IMR-90 (cell line): Measurements from ENCODE around the gene ITGB4. TPM values are rescaled to one million over a fixed set of nuclear protein-coding genes. Genes with fewer than 3 reads are reported as not detected.

Source experiments
- ATAC-seq: fragments of 200-7000 bp; cut with Tn5 transposase; 2 replicates; pipeline ENCODE4 v1.9.1; 2020; ENCODE audit warnings: low read depth, mild to moderate bottlenecking, moderate library complexity
- BruUV-seq: library from RNA; stranded (reverse); fragments of 400-500 nt; replicated peaks from 2 replicates; lab custom pipeline; 2021; lab: Mats Ljungman, UMichigan
- CTCF ChIA-PET: fragments of 300-600 bp; formaldehyde crosslinking; extraction: SDS; loops from one replicate; lab custom pipeline; 2021; ENCODE audit warnings: antibody characterized with exemption; lab: Yijun Ruan, JAX
- POLR2A ChIA-PET: fragments of 300-600 bp; sonication (Branson Sonifier 250); formaldehyde crosslinking; loops from one replicate; lab custom pipeline; 2022; ENCODE audit warnings: antibody characterized with exemption; ENCODE audit not compliant: unreplicated experiment; lab: Charles Lee
- DNase-seq: peaks from one replicate; pipeline ENCODE4 v3.0.0; 2013
- H2AFZ ChIP-seq: replicated peaks from 2 replicates; pipeline ENCODE3; 2013; ENCODE audit warnings: low read length, mild to moderate bottlenecking; ENCODE audit not compliant: poor library complexity
- H2AK5ac ChIP-seq: 2 replicates; pipeline ENCODE4 v1.6.1; 2013; ENCODE audit warnings: low read depth, low read length, inconsistent platforms
- H2AK9ac ChIP-seq: replicated peaks from 2 replicates; pipeline ENCODE3; 2013; ENCODE audit warnings: mild to moderate bottlenecking, low read depth, low read length, moderate library complexity; ENCODE audit not compliant: poor library complexity
- H2BK120ac ChIP-seq: 2 replicates; pipeline ENCODE4 v1.6.1; 2013; ENCODE audit warnings: low read depth, low read length, inconsistent platforms
- H2BK15ac ChIP-seq: 3 replicates; pipeline ENCODE4 v1.6.1; 2013; ENCODE audit warnings: low read depth, low read length, inconsistent platforms
- H2BK20ac ChIP-seq: 2 replicates; pipeline ENCODE4 v1.6.1; 2013; ENCODE audit warnings: low read depth, mild to moderate bottlenecking, inconsistent platforms, low read length, moderate library complexity
- H2BK5ac ChIP-seq: 2 replicates; pipeline ENCODE4 v1.6.1; 2013; ENCODE audit warnings: mild to moderate bottlenecking, low read depth, low read length, inconsistent platforms; ENCODE audit not compliant: poor library complexity, severe bottlenecking
- H3K14ac ChIP-seq: replicated peaks from 2 replicates; pipeline ENCODE4 v1.6.1; 2013; ENCODE audit warnings: low read depth, low read length, inconsistent platforms
- H3K18ac ChIP-seq: 2 replicates; pipeline ENCODE4 v1.6.1; 2013; ENCODE audit warnings: low read depth, low read length, control low read depth
- H3K23ac ChIP-seq: 2 replicates; pipeline ENCODE4 v1.6.1; 2013; ENCODE audit warnings: low read depth, low read length, inconsistent platforms
- H3K27ac ChIP-seq: 2 replicates; pipeline ENCODE4 v1.5.1; 2013; ENCODE audit warnings: mild to moderate bottlenecking, control low read depth, low read length; ENCODE audit not compliant: insufficient read depth
- H3K27me3 ChIP-seq: 2 replicates; pipeline ENCODE4 v1.6.1; 2013; ENCODE audit warnings: low read length; ENCODE audit not compliant: control insufficient read depth, insufficient read depth
- H3K36me3 ChIP-seq: 2 replicates; pipeline ENCODE4 v1.6.1; 2013; ENCODE audit warnings: low read length, mixed read lengths; ENCODE audit not compliant: control insufficient read depth, insufficient read depth
- H3K4ac ChIP-seq: 2 replicates; pipeline ENCODE4 v1.6.1; 2013; ENCODE audit warnings: low read depth, low read length, inconsistent platforms
- H3K4me1 ChIP-seq: 2 replicates; pipeline ENCODE4 v1.6.1; 2013; ENCODE audit warnings: low read length, mixed read lengths; ENCODE audit not compliant: control insufficient read depth, insufficient read depth
- H3K4me2 ChIP-seq: 2 replicates; pipeline ENCODE4 v1.6.1; 2013; ENCODE audit warnings: low read depth, mild to moderate bottlenecking, control low read depth, low read length, moderate library complexity
- H3K4me3 ChIP-seq: 2 replicates; pipeline ENCODE4 v1.5.1; 2013; ENCODE audit warnings: low read depth, mild to moderate bottlenecking, control low read depth, low read length, moderate library complexity; ENCODE audit not compliant: insufficient read depth
- H3K56ac ChIP-seq: 2 replicates; pipeline ENCODE4 v1.6.1; 2013; ENCODE audit warnings: low read length, inconsistent platforms; ENCODE audit not compliant: insufficient read depth; ENCODE audit errors: extremely low read depth
- H3K79me1 ChIP-seq, 2 experiments: 2 replicates each; pipeline ENCODE4 v1.6.1; 2013; ENCODE audit warnings: low read length in 2 of 2, inconsistent platforms in 1 of 2, low read depth in 1 of 2
- H3K9ac ChIP-seq: 2 replicates; pipeline ENCODE4 v1.6.1; 2013; ENCODE audit warnings: low read depth, low read length, control low read depth
- H3K9me1 ChIP-seq: 2 replicates; pipeline ENCODE4 v1.6.1; 2013; ENCODE audit warnings: low read length, inconsistent platforms; ENCODE audit not compliant: insufficient read depth
- H3K9me3 ChIP-seq: 2 replicates; pipeline ENCODE4 v1.6.1; 2013; ENCODE audit warnings: low read length; ENCODE audit not compliant: control insufficient read depth, insufficient read depth
- H4K20me1 ChIP-seq: 2 replicates; pipeline ENCODE4 v1.6.1; 2013; ENCODE audit warnings: low read length, inconsistent platforms; ENCODE audit not compliant: insufficient read depth
- H4K5ac ChIP-seq: 2 replicates; pipeline ENCODE4 v1.6.1; 2013; ENCODE audit warnings: mild to moderate bottlenecking, low read depth, low read length, control low read depth
- H4K8ac ChIP-seq, 2 experiments: 2 replicates each; pipeline ENCODE4 v1.6.1; 2013; ENCODE audit warnings: low read depth in 2 of 2, low read length in 2 of 2, control low read depth in 1 of 2, inconsistent platforms in 1 of 2
- H4K91ac ChIP-seq: 2 replicates; pipeline ENCODE4 v1.6.1; 2013; ENCODE audit warnings: low read depth, low read length, inconsistent platforms; ENCODE audit not compliant: insufficient read depth
- FOS ChIP-seq: fragments of 150-350 bp; IDR thresholded peaks from 2 replicates; pipeline ENCODE4 v1.6.1; 2016; ENCODE audit warnings: low read depth, low read length
- WGBS, 2 experiments: methylation state at CpG; one replicate each; pipeline versions ENCODE4 v1.1.5 to v1.1.7; 2013; ENCODE audit warnings: missing lambda C conversion rate in 2 of 2; ENCODE audit not compliant: insufficient read length in 1 of 2; ENCODE audit errors: extremely low coverage in 2 of 2; 5-methylcytosine and 5-hydroxymethylcytosine counted together
- dilution Hi-C: fragments of 300-500 bp; cut with HindIII; formaldehyde crosslinking; loops from one replicate; pipeline ENCODE4 v1.14.3; 2018; ENCODE audit warnings: low sequenced_read_pairs; ENCODE audit not compliant: unreplicated experiment
- in situ Hi-C: fragments of 300-500 bp; cut with MboI; formaldehyde crosslinking; loops from 3 replicates; pipeline ENCODE4 v1.14.3; 2019; ENCODE audit warnings: low sequenced_read_pairs, inconsistent platforms, mixed read lengths
- intact Hi-C: fragments of 100-400 bp; cut with micrococcal nuclease; formaldehyde crosslinking; loops from 2 replicates; pipeline ENCODE4 v1.10.0; 2022
- polyA plus RNA-seq, 3 experiments: library from polyadenylated mRNA; depleted of rRNA; stranded (reverse); fragments of >200 nt; gene quantifications; 2 replicates each; pipeline ENCODE4 v1.2.3, GENCODE V29; 2012; ENCODE audit warnings: low replicate concordance in 1 of 3
- total RNA-seq: library from RNA; depleted of rRNA; stranded (reverse); fragments of >200 nt; gene quantifications from 2 replicates; pipeline ENCODE4 v1.2.3, GENCODE V29; 2012

The ITGB4 gene
- total and polyA plus RNA-seq, 2 of the 4 experiments (the other 2 are of a cell fraction) = under 0.01 to 0.27 TPM

DNA sequence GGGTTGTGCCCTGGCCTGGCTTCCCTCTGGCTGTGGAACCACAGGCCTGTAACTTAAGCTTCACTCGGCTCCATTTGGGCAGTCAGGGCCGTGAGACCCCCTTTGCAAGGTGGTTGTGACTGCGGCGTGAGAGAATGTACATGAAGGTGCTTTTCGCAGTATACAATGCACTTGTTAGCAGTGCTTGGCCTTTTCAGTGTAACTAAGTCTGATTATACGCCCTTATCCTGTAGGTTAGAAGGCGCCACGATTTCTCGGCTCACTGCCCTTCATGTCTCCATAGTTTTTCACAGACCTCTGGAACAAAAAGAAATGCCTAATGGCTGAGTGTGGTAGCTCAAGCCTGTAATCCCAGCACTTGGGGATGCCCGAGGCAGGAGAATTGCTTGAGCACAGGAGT, 40.8 kb upstream of the ITGB4 start:
- Histone ChIP-seq H2BK15ac (no peak overlapping the region), H3K4me1 (peaks cover 8% of the 10 kb centered on the region), H4K5ac (no peak overlapping the region), H2BK5ac (no peak overlapping the region), H3K18ac (no peak overlapping the region), H2AK5ac (no peak overlapping the region), H3K36me3 (peaks cover 22% of the 10 kb centered on the region), H4K20me1 (peaks cover 31% of the 10 kb centered on the region), H3K9me1 (peaks cover 14% of the 10 kb centered on the region), H3K27me3 (no peaks in the 10 kb centered on the region), H4K91ac (no peak overlapping the region), H2AK9ac (no peak overlapping the region), H2BK20ac (no peak overlapping the region), H3K4me3 (no peak overlapping the region), H3K14ac (no peak overlapping the region), H3K79me1 (peaks cover 55 to 72% of the 10 kb centered on the region in 2 experiments), H3K23ac (no peak overlapping the region), H3K4ac (no peak overlapping the region), H3K56ac (no peak overlapping the region), H3K9ac (no peak overlapping the region), H2AFZ (no peak overlapping the region), H3K27ac (no peak overlapping the region), H4K8ac (no peak overlapping the region), H3K9me3 (no peaks in the 10 kb centered on the region), H2BK120ac (no peak overlapping the region), H3K4me2 (no peak overlapping the region)
- CTCF ChIA-PET = interaction anchor here (0.5 to 5.7 kb wide), 5 partner anchors 12 to 70 kb away, joined by 3 to 18 read pairs (median 3); no protein-coding TSS in a partner anchor
- intact Hi-C loops (no loop called here), dilution Hi-C loops (no loop called here), in situ Hi-C loops (no loop called here)
- TF ChIP-seq FOS = no peak
- BruUV-seq = no TSS peak
- 96% methylated on average over 6 of the region's 10 CpGs; no CpG with 5 or more reads in 1 of the 2 experiments for WGBS, 2 experiments
- DNase-seq (no peak), ATAC-seq (no peak)
- POLR2A ChIA-PET = no interaction called here
